Activated CD4-positive, alpha-beta T cell treated with anti-CD3 and anti-CD28 coated beads for 36 hours (primary cell): ENCODE results near the gene ANGPTL7. TPM values are rescaled to one million over a fixed set of nuclear protein-coding genes. Genes with fewer than 3 reads are reported as not detected.

Experiments used
- ATAC-seq: fragments of 200-7000 bp; cut with Tn5 transposase; one replicate; pipeline ENCODE4 v1.10.0; 2021; ENCODE audit warnings: mild to moderate bottlenecking, moderate library complexity
- CTCF ChIA-PET: fragments of 350-600 bp; sonication (Branson Sonifier 250); formaldehyde crosslinking; loops from one replicate; lab custom pipeline; 2021; ENCODE audit warnings: antibody characterized with exemption; lab: Charles Lee
- POLR2A ChIA-PET: fragments of 350-600 bp; sonication (Branson Sonifier 250); formaldehyde crosslinking; loops from one replicate; lab custom pipeline; 2021; ENCODE audit warnings: antibody characterized with exemption, inconsistent platforms; lab: Charles Lee
- DNase-seq: peaks from one replicate; pipeline ENCODE4 v3.0.0-alpha.2; 2020
- H3K27ac Mint-ChIP-seq: one replicate; pipeline ENCODE4 v1.8.0; 2021; ENCODE audit warnings: mixed read lengths
- H3K27me3 Mint-ChIP-seq: one replicate; pipeline ENCODE4 v1.8.0; 2021; ENCODE audit warnings: mixed read lengths
- H3K36me3 Mint-ChIP-seq: one replicate; pipeline ENCODE4 v1.8.0; 2021; ENCODE audit warnings: low read depth, mixed read lengths
- H3K4me1 Mint-ChIP-seq: one replicate; pipeline ENCODE4 v1.8.0; 2021; ENCODE audit warnings: mixed read lengths
- H3K4me3 Mint-ChIP-seq: one replicate; pipeline ENCODE4 v1.8.0; 2021; ENCODE audit warnings: mild to moderate bottlenecking, moderate library complexity, mixed read lengths
- H3K9me3 Mint-ChIP-seq: one replicate; pipeline ENCODE4 v1.8.0; 2021; ENCODE audit warnings: low read depth, mixed read lengths
- intact Hi-C, 2 experiments: fragments of 100-400 bp; cut with DNase I in 1 of 2; cut with micrococcal nuclease in 1 of 2; formaldehyde crosslinking; loops; one replicate each; pipeline versions ENCODE4 v1.14.2 to v1.15.1; 2022 to 2024; cut with DNase I, micrococcal nuclease
- total RNA-seq, 2 experiments: library from RNA; stranded (reverse); gene quantifications; one replicate each; pipeline ENCODE4 v1.2.3, GENCODE V29; 2021

Gene ANGPTL7
- total RNA-seq, 2 experiments from 2014 or later, result not detected

- ChIA-PET CTCF (interaction anchor here (0.6 to 1.1 kb wide), 4 partner anchors 12 to 407 kb away, joined by 3 to 4 read pairs (median 3); no protein-coding TSS in a partner anchor), POLR2A (interaction anchor here (0.7 kb wide), 1 partner anchor 92 kb away, joined by 11 read pairs; no protein-coding TSS in a partner anchor)
- DNase-seq (no peak), ATAC-seq (no peak)
- Mint-ChIP-seq H3K4me3 (no peak overlapping the region), H3K27ac (no peak overlapping the region), H3K36me3 (peaks cover 42% of the 10 kb centered on the region), H3K4me1 (peaks cover 9% of the 10 kb centered on the region), H3K27me3 (no peaks in the 10 kb centered on the region), H3K9me3 (no peaks in the 10 kb centered on the region)
- intact Hi-C loops, result no loop called here
These were observed 49.2 kb downstream of the ANGPTL7 start for GRCh38 chr1:11238311-11238710.

GRCh38 chr1:11245248-11245647, 56.1 kb downstream of the ANGPTL7 start:
- CTCF ChIA-PET, result interaction anchor here (0.9 to 2.0 kb wide), 5 partner anchors 17 to 400 kb away, joined by 3 to 5 read pairs (median 5); partner anchors contain the start of gene MTOR
- Mint-ChIP-seq H3K36me3 (peaks cover 31% of the 10 kb centered on the region), H3K9me3 (no peaks in the 10 kb centered on the region), H3K27ac (no peak overlapping the region), H3K27me3 (no peaks in the 10 kb centered on the region), H3K4me1 (peaks cover 10% of the 10 kb centered on the region), H3K4me3 (no peak overlapping the region)
- POLR2A ChIA-PET, result interaction anchor here (0.6 kb wide), 1 partner anchor 11 kb away, joined by 3 read pairs; no protein-coding TSS in a partner anchor
- ATAC-seq (no peak), DNase-seq (no peak)
- intact Hi-C loops, result loop anchor here in 1 of 2 experiments (10.0 kb wide), 1 partner anchor 120 kb away; no protein-coding TSS in a partner anchor

Other genes starting within 250 kb of the ANGPTL7 start
- 100 to 1,000 TPM; 180 to 190 TPM for gene TARDBP, start 176.7 kb upstream of the ANGPTL7 start, total RNA-seq
- not detected for gene MASP2, start 142.1 kb upstream of the ANGPTL7 start, total RNA-seq
- gene SRM, start 129.3 kb upstream of the ANGPTL7 start, total RNA-seq, result 100 to 1,000 TPM; 180 to 242 TPM
- gene EXOSC10, start 89.5 kb upstream of the ANGPTL7 start, total RNA-seq, result 10 to 100 TPM; 74.3 to 89.6 TPM
- gene MTOR, start 73.2 kb downstream of the ANGPTL7 start, total RNA-seq, result 10 to 100 TPM; 32.3 to 36.3 TPM
- gene UBIAD1, start 83.8 kb downstream of the ANGPTL7 start, total RNA-seq, result 10 to 100 TPM; 29.2 to 32.0 TPM